ENCODE results near the gene DNASE1L3.

DNASE1L3 gene

GRCh38 chr3:58183891-58184290 lies 26.9 kb downstream of the DNASE1L3 start:
- no peak overlapping the region for H3K9ac ChIP-seq (ENCODE audit: insufficient read length, low read depth)
- H3K9me3 ChIP-seq (ENCODE audit: insufficient read depth, low read length), result no peaks in the 10 kb centered on the region
- no peak for TF ChIP-seq ZNF274 (IDR thresholded peaks at IDR 0.05; ENCODE audit: low read depth, low read length)
- TF ChIP-seq YY1 (IDR thresholded peaks at IDR 0.05; ENCODE audit: insufficient read depth, insufficient read length), result no peak
- no peak for TF ChIP-seq SUZ12 (IDR thresholded peaks at IDR 0.05; ENCODE audit: extremely low read depth, insufficient read depth, insufficient read length)
- H3K4me1 ChIP-seq (ENCODE audit: insufficient read depth, insufficient read length), result peaks cover 6% of the 10 kb centered on the region
- H3K27me3 ChIP-seq (ENCODE audit: insufficient read depth, insufficient read length), result peaks cover 3% of the 10 kb centered on the region
- H3K4me3 ChIP-seq (ENCODE audit: insufficient read length, low read depth), result no peak overlapping the region
- H3K36me3 ChIP-seq (ENCODE audit: insufficient read depth, insufficient read length, low read length), result no peaks in the 10 kb centered on the region
- DNase-seq (ENCODE audit: low read depth, low spot score), result no peak

- peaks cover 4% of the 10 kb centered on the region for H3K4me1 ChIP-seq (ENCODE audit: insufficient read depth, insufficient read length)
- no peaks in the 10 kb centered on the region for H3K36me3 ChIP-seq (ENCODE audit: insufficient read depth, insufficient read length, low read length)
- TF ChIP-seq SUZ12 (IDR thresholded peaks at IDR 0.05; ENCODE audit: extremely low read depth, insufficient read depth, insufficient read length) (no peak), ZNF274 (IDR thresholded peaks at IDR 0.05; ENCODE audit: low read depth, low read length) (no peak), YY1 (IDR thresholded peaks at IDR 0.05; ENCODE audit: insufficient read depth, insufficient read length) (no peak)
- H3K9me3 ChIP-seq (ENCODE audit: insufficient read depth, low read length), result no peaks in the 10 kb centered on the region
- peaks cover 3% of the 10 kb centered on the region for H3K27me3 ChIP-seq (ENCODE audit: insufficient read depth, insufficient read length)
- H3K9ac ChIP-seq (ENCODE audit: insufficient read length, low read depth), result no peak overlapping the region
- DNase-seq (ENCODE audit: low read depth, low spot score), result no peak
- H3K4me3 ChIP-seq (ENCODE audit: insufficient read length, low read depth), result no peak overlapping the region
Observed at GRCh38 chr3:58183221-58183620, 27.6 kb downstream of the DNASE1L3 start.

DNA sequence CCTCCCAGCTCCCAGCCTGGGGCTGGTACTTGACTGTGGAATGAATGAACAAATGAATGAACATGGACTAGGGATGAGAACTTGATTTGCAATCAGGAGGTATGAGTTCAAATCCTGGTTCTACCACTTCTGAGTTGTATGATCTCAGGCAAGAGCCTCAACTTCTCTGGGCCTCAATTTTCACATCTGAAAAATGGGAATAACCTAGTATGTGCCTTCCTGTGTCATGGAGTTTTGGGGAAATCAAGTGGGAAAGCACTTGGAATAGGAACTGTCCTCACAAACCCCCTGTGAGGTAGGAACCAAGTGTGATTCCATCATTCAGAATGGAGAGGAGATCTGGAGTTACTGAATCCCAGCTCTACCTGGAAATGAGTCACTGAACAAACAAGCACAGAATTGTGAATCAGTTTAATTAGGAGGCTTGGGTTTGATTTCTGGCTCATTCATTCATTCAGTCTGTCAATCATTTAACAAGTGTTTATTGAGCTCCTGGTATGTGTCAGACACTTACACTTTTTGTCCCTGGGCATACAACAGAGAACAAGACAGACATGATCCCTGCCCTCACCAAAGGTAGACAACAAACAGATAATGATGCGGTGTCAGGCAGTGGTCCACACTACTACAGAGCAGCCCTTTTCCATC lies 29.7 kb downstream of the DNASE1L3 start:
- no peak overlapping the region for H3K4me3 ChIP-seq (ENCODE audit: insufficient read length, low read depth)
- peaks cover 9% of the 10 kb centered on the region for H3K4me1 ChIP-seq (ENCODE audit: insufficient read depth, insufficient read length)
- no peaks in the 10 kb centered on the region for H3K36me3 ChIP-seq (ENCODE audit: insufficient read depth, insufficient read length, low read length)
- no peak for DNase-seq (ENCODE audit: low read depth, low spot score)
- no peaks in the 10 kb centered on the region for H3K9me3 ChIP-seq (ENCODE audit: insufficient read depth, low read length)
- H3K27me3 ChIP-seq (ENCODE audit: insufficient read depth, insufficient read length), result peaks cover 3% of the 10 kb centered on the region
- no peak overlapping the region for H3K9ac ChIP-seq (ENCODE audit: insufficient read length, low read depth)
- TF ChIP-seq YY1 (IDR thresholded peaks at IDR 0.05; ENCODE audit: insufficient read depth, insufficient read length), result no peak
- no peak for TF ChIP-seq SUZ12 (IDR thresholded peaks at IDR 0.05; ENCODE audit: extremely low read depth, insufficient read depth, insufficient read length)
- TF ChIP-seq ZNF274 (IDR thresholded peaks at IDR 0.05; ENCODE audit: low read depth, low read length), result no peak

DNA sequence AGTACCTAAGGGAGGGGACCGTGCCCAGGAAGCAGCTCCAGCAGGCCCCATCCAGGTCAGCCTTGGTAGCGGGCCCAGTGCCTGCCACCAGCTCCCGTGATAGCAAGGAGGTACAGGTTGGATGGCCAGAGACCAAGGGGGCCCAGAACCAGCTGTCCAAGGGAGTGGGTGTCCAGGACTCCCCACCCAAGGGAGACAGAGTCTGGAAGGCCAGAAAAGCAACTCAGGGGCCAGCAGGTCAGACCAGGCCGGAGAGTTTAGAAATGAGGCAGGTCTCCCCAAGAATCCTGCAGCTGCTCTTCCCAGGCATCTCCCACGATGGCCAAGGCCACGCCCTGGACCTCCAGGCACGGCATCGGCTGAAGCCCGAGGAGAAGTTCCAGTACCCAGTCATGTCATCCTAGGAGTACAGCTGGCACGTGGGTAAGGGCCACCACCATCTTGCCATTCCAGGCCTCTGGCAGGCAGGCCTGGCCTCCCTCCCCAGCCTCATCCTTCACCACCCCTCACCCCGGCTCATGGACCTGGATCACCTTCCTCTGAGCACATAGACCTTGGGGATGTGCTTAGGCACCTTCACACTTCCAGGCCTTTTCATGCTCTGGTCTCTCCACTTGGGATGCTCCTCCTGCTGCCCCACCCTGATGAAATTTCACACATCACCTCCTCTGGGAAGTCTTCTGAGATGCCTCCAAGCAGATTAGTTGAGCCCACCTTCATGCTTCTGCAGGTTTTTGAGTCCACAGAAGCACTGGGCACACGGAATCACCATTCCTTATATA lies 30.5 kb downstream of the DNASE1L3 start:
- H3K36me3 ChIP-seq (ENCODE audit: insufficient read depth, insufficient read length, low read length), result no peaks in the 10 kb centered on the region
- H3K9me3 ChIP-seq (ENCODE audit: insufficient read depth, low read length), result no peaks in the 10 kb centered on the region
- H3K4me1 ChIP-seq (ENCODE audit: insufficient read depth, insufficient read length), result peaks cover 14% of the 10 kb centered on the region
- H3K4me3 ChIP-seq (ENCODE audit: insufficient read length, low read depth), result no peak overlapping the region
- H3K9ac ChIP-seq (ENCODE audit: insufficient read length, low read depth), result no peak overlapping the region
- H3K27me3 ChIP-seq (ENCODE audit: insufficient read depth, insufficient read length), result peaks cover 3% of the 10 kb centered on the region
- DNase-seq (ENCODE audit: low read depth, low spot score), result no peak
- no peak for TF ChIP-seq YY1 (IDR thresholded peaks at IDR 0.05; ENCODE audit: insufficient read depth, insufficient read length)
- no peak for TF ChIP-seq ZNF274 (IDR thresholded peaks at IDR 0.05; ENCODE audit: low read depth, low read length)
- TF ChIP-seq SUZ12 (IDR thresholded peaks at IDR 0.05; ENCODE audit: extremely low read depth, insufficient read depth, insufficient read length), result no peak

DNA sequence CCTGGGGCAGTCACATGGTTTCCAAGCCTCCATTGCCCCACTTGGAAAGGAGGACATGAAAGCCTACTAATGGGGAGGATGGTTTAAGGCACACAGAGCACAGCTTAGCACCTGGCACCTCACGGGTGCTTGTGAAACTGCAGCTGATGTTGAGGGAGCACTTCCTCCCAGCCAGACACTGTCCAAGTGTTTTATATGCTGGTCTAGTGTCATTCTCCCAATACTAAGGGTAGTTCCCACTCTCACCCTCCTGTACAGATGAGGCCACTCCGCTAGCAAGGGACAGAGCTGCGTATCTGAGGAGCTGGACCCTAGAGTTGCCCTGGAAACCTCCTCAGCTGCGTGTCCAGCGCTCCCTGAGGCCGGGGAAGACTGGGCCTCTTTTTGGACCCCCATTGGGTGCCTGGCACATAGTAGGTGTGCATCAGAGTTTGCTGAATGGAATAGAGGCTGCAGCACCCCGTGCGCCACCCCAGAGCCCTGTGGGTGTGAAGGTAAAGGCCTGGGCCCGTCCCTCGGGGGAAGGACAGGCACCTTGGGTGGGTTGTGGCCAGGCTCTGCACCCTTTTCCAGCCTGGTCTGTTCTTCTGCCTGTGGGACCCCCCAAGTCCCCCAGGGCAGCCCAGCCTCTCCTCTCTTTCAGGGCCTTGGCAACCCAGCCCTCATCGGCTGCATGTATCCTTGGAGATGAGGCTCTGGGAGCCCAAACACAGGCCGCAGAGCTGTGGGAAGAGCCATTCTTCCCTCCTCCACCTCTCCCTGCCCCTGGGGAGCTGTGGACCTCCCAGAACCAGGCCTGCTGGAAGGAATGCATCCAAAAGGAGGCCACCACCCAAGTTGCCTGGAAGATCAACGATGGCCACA lies 31.3 kb downstream of the DNASE1L3 start:
- no peak overlapping the region for H3K4me3 ChIP-seq (ENCODE audit: insufficient read length, low read depth)
- DNase-seq (ENCODE audit: low read depth, low spot score), result no peak
- no peaks in the 10 kb centered on the region for H3K9me3 ChIP-seq (ENCODE audit: insufficient read depth, low read length)
- H3K36me3 ChIP-seq (ENCODE audit: insufficient read depth, insufficient read length, low read length), result no peaks in the 10 kb centered on the region
- H3K4me1 ChIP-seq (ENCODE audit: insufficient read depth, insufficient read length), result peaks cover 14% of the 10 kb centered on the region
- H3K27me3 ChIP-seq (ENCODE audit: insufficient read depth, insufficient read length), result peaks cover 3% of the 10 kb centered on the region
- H3K9ac ChIP-seq (ENCODE audit: insufficient read length, low read depth), result no peak overlapping the region
- TF ChIP-seq ZNF274 (IDR thresholded peaks at IDR 0.05; ENCODE audit: low read depth, low read length) (no peak), SUZ12 (IDR thresholded peaks at IDR 0.05; ENCODE audit: extremely low read depth, insufficient read depth, insufficient read length) (no peak), YY1 (IDR thresholded peaks at IDR 0.05; ENCODE audit: insufficient read depth, insufficient read length) (no peak)

DNA sequence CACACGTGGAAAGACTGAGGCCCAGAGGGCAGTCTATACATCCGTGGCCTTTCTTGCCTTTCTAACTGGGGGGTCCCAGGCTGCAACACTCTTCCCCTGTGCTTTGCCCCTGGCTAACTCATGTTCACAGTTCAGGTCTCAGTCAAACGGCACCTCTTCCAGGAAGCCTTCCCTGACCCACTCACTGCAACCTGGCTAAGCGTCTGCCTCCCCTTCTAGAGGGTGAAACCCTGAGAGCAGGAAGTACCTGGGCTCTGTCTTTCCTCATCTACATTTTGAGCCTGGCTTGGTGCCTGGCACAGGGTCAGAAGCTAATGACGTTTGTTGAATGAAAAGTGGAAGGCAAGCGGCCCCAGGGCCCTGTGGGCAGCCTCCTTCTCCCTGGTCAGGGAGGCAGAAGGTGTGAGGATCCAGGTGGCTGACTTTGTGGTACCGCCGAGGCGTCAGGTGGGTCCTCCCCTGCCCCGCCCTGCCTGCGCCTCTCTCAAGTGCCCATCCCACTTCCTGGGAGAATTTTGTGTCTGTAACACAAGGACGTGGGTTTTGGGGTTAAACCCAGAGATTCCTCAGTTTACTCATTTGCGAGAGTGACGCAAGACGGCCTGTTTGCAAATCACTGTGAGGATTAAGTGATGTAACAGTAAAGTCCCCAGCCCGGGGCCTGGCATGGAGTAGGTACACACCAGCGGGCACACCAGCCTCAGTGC lies 32.1 kb downstream of the DNASE1L3 start:
- DNase-seq (ENCODE audit: low read depth, low spot score), result no peak
- H3K4me3 ChIP-seq (ENCODE audit: insufficient read length, low read depth), result no peak overlapping the region

More for the DNA sequence above, 32.1 kb downstream of the DNASE1L3 start:
- Histone ChIP-seq H3K4me1 (ENCODE audit: insufficient read depth, insufficient read length) (peaks cover 16% of the 10 kb centered on the region), H3K9me3 (ENCODE audit: insufficient read depth, low read length) (no peaks in the 10 kb centered on the region), H3K36me3 (ENCODE audit: insufficient read depth, insufficient read length, low read length) (no peaks in the 10 kb centered on the region), H3K9ac (ENCODE audit: insufficient read length, low read depth) (peak overlapping the region; percentile 62), H3K27me3 (ENCODE audit: insufficient read depth, insufficient read length) (peaks cover 3% of the 10 kb centered on the region)
- TF ChIP-seq ZNF274 (IDR thresholded peaks at IDR 0.05; ENCODE audit: low read depth, low read length) (no peak), SUZ12 (IDR thresholded peaks at IDR 0.05; ENCODE audit: extremely low read depth, insufficient read depth, insufficient read length) (no peak), YY1 (IDR thresholded peaks at IDR 0.05; ENCODE audit: insufficient read depth, insufficient read length) (no peak)
